Testis (tissue), 3 donors: ENCODE results near the gene FUS. TPM values are rescaled to one million over a fixed set of nuclear protein-coding genes. Genes with fewer than 3 reads are reported as not detected.

ENCODE experiments used
- DNase-seq: peaks from one replicate; pipeline ENCODE4 v3.0.0-alpha.2; 2019
- H3K27ac ChIP-seq, 2 donors: fragments of 200-600 bp; sonication (generic); one replicate each; pipeline ENCODE4 v1.5.1; 2019
- H3K27me3 ChIP-seq: fragments of 200-600 bp; sonication (generic); one replicate; pipeline ENCODE4 v1.5.1; 2019
- H3K36me3 ChIP-seq: fragments of 200-600 bp; sonication (generic); one replicate; pipeline ENCODE4 v1.5.1; 2017; ENCODE audit warnings: low read depth; ENCODE audit errors: missing control alignments
- H3K4me1 ChIP-seq: fragments of 200-600 bp; sonication (generic); one replicate; pipeline ENCODE4 v1.5.1; 2019
- H3K4me3 ChIP-seq, 2 donors: fragments of 200-600 bp; sonication (generic); one replicate each; pipeline ENCODE4 v1.5.1; 2017 to 2019
- H3K9me3 ChIP-seq: fragments of 200-600 bp; sonication (generic); one replicate; pipeline ENCODE4 v1.5.1; 2017
- POLR2A ChIP-seq: fragments of 450-650 bp; IDR thresholded peaks from one replicate; pipeline ENCODE4 v1.6.1; 2017; ENCODE audit warnings: antibody characterized with exemption, mild to moderate bottlenecking, moderate library complexity
- WGBS, 2 donors: methylation state at CpG; one replicate each; pipeline ENCODE4 v1.1.5; 2018; 5-methylcytosine and 5-hydroxymethylcytosine counted together
- intact Hi-C: fragments of 100-400 bp; cut with DNase I; formaldehyde crosslinking; loops from one replicate; pipeline ENCODE4 v1.15.1; 2023; ENCODE audit warnings: low total_unique reads
- polyA plus RNA-seq: library from polyadenylated mRNA; stranded (reverse); fragments of 350-450 nt; fragmentation: Illumina TruSeq; extraction: RNeasy Lipid Tissue Mini Kit (QIAGEN cat#74804); gene quantifications from one replicate; pipeline ENCODE4 v1.2.3, GENCODE V29; 2014; ENCODE audit warnings: low read depth, low replicate concordance; ENCODE audit not compliant: insufficient read depth
- total RNA-seq, 2 donors: library from RNA; depleted of rRNA; stranded (reverse); fragments of >200 nt; gene quantifications; one replicate each; pipeline ENCODE4 v1.2.3, GENCODE V29; 2016
- TF ChIP-seq, protein P1 (sequence below), 3 experiments: fragments of 450-650 bp in 2 of 3; fragments of 200-600 bp in 1 of 3; sonication (generic) in 1 of 3; IDR thresholded peaks; one replicate each; pipeline ENCODE4 v1.5.1; 2016 to 2019; ENCODE audit warnings: antibody characterized with exemption in 3 of 3, mild to moderate bottlenecking in 2 of 3, moderate library complexity in 1 of 3

Gene FUS
- total and polyA plus RNA-seq, 3 donors from 2014 or later = 205 to 423 (median 217) TPM

- Histone ChIP-seq H3K36me3 (no peaks in the 10 kb centered on the region), H3K27ac (peak overlapping the region; percentile 96 to 97), H3K4me1 (peaks cover 29% of the 10 kb centered on the region), H3K9me3 (no peaks in the 10 kb centered on the region), H3K27me3 (no peaks in the 10 kb centered on the region), H3K4me3 (peak overlapping the region; percentile 78 to 94)
- DNase-seq = no peak
- intact Hi-C loops = no loop called here
- 1 to 2% methylated on average over 25 to 27 of the region's 27 CpGs for WGBS, 2 donors
- no peak for TF ChIP-seq POLR2A
- TF ChIP-seq, protein P1, sequence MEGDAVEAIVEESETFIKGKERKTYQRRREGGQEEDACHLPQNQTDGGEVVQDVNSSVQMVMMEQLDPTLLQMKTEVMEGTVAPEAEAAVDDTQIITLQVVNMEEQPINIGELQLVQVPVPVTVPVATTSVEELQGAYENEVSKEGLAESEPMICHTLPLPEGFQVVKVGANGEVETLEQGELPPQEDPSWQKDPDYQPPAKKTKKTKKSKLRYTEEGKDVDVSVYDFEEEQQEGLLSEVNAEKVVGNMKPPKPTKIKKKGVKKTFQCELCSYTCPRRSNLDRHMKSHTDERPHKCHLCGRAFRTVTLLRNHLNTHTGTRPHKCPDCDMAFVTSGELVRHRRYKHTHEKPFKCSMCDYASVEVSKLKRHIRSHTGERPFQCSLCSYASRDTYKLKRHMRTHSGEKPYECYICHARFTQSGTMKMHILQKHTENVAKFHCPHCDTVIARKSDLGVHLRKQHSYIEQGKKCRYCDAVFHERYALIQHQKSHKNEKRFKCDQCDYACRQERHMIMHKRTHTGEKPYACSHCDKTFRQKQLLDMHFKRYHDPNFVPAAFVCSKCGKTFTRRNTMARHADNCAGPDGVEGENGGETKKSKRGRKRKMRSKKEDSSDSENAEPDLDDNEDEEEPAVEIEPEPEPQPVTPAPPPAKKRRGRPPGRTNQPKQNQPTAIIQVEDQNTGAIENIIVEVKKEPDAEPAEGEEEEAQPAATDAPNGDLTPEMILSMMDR (IDR thresholded peaks at IDR 0.05) = no peak
Measured at GRCh38 chr16:31179219-31179746, 656 bp upstream of the FUS start.

- TF ChIP-seq POLR2A = no peak
- TF ChIP-seq, protein P1 (IDR thresholded peaks at IDR 0.05) = no peak
- intact Hi-C loops = loop anchor here (10.0 kb wide), 1 partner anchor 694 kb away; the partner anchor contains the start of gene ZNF267
- Histone ChIP-seq H3K36me3 (no peaks in the 10 kb centered on the region), H3K27ac (peak overlapping the region; percentile 96 to 97), H3K4me1 (peaks cover 29% of the 10 kb centered on the region), H3K27me3 (no peaks in the 10 kb centered on the region), H3K4me3 (peak overlapping the region; percentile 78 to 94), H3K9me3 (no peaks in the 10 kb centered on the region)
- 4 to 7% methylated on average over 31 of the region's 31 CpGs for WGBS, 2 donors
- peak; percentile 55 for DNase-seq
Measured at GRCh38 chr16:31181102-31181830, 1.3 kb downstream of the FUS start.

DNA sequence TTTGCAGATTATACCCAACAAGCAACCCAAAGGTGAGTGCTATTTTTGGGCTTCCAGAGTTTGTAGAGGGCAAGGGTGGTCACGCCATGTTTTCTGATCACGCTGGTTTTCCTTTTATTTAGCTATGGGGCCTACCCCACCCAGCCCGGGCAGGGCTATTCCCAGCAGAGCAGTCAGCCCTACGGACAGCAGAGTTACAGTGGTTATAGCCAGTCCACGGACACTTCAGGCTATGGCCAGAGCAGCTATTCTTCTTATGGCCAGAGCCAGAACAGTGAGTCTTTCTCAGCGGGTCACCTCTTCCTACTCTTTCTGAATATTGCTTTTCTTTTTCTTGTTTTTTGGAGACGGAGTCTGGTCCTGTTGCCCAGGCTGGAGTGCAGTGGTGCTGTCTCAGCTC, 2.5 kb downstream of the FUS start:
- H3K4me3 ChIP-seq = peak overlapping the region in 1 of 2 donors; percentile 94
- peaks cover 29% of the 10 kb centered on the region for H3K4me1 ChIP-seq
- intact Hi-C loops = loop anchor here (10.0 kb wide), 1 partner anchor 692 kb away; the partner anchor contains the start of gene ZNF267
- H3K9me3 ChIP-seq = no peaks in the 10 kb centered on the region
- no peak for DNase-seq
- H3K36me3 ChIP-seq = peaks cover 3% of the 10 kb centered on the region
- no peak for TF ChIP-seq POLR2A
- TF ChIP-seq, protein P1 (IDR thresholded peaks at IDR 0.05) = no peak
- no peak overlapping the region for H3K27ac ChIP-seq
- 9 to 14% methylated on average over 7 of the region's 7 CpGs for WGBS, 2 donors
- no peaks in the 10 kb centered on the region for H3K27me3 ChIP-seq

- Histone ChIP-seq H3K4me1 (peaks cover 29% of the 10 kb centered on the region), H3K27me3 (no peaks in the 10 kb centered on the region), H3K36me3 (peaks cover 3% of the 10 kb centered on the region), H3K4me3 (no peak overlapping the region), H3K9me3 (no peaks in the 10 kb centered on the region), H3K27ac (no peak overlapping the region)
- TF ChIP-seq, protein P1 (IDR thresholded peaks at IDR 0.05) = no peak
- TF ChIP-seq POLR2A = no peak
- no peak for DNase-seq
- WGBS, 2 donors = 56 to 64% methylated on average over 10 of the region's 10 CpGs
- intact Hi-C loops = loop anchor here (10.0 kb wide), 1 partner anchor 691 kb away; the partner anchor contains the start of gene ZNF267
Measured at GRCh38 chr16:31183432-31184428, 3.8 kb downstream of the FUS start.
